ENCODE data around the gene MTOR. TPM values are rescaled to one million over a fixed set of nuclear protein-coding genes. Genes with fewer than 3 reads are reported as not detected.

Gene MTOR
- total and polyA plus RNA-seq, 2 of the 8 experiments (the other 6 are each of a cell fraction or from before 2014, with no cell fraction given): 44.2 to 76.8 TPM

DNA sequence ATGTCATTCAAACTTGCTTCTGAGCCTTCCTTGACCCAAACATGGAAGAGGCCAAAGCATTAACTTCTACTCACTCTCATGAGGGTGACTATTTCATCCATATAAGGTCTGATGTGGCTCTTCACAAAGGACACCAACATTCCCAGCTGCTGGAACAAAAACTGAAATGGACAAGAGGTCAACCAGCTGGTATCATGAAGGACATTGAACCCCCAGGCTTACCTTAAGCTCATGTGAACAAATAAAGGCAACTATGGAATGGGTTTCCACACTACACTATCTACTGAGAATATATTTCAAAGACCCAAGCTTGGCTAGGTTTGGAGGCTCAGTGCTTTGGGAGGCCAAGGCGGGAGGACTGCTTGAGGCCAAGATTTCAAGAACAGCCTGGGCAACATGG is 46.3 kb downstream of the MTOR start (continued):
- TF ChIP-seq SUZ12 (IDR thresholded peaks at IDR 0.05; ENCODE audit: low read length) (no peak), YY1 (IDR thresholded peaks at IDR 0.05; ENCODE audit: low read depth, low read length) (no peak), RXRA (IDR thresholded peaks at IDR 0.05; ENCODE audit: insufficient read depth, low read depth, low read length) (no peak), SAP30 (IDR thresholded peaks at IDR 0.05; ENCODE audit: insufficient read depth, insufficient replicate concordance, low read length) (no peak), SP2 (IDR thresholded peaks at IDR 0.05; ENCODE audit: low read length) (no peak), JUND (IDR thresholded peaks at IDR 0.05; ENCODE audit: low read length) (no peak), FOSL1 (IDR thresholded peaks at IDR 0.05; ENCODE audit: insufficient read depth, low read depth, low read length) (no peak), ZNF274 (IDR thresholded peaks at IDR 0.05; ENCODE audit: borderline replicate concordance, extremely low read depth, low read length) (no peak)

Measured in H1 (cell line).